Measurements from ENCODE around the gene TRABD2B. TPM values are rescaled to one million over a fixed set of nuclear protein-coding genes. Genes with fewer than 3 reads are reported as not detected.
A peak's percentile ranks its signal among the peaks of the same experiment; 100 is the strongest.

The TRABD2B gene
- total RNA-seq, 4 donors from 2014 or later: 0.63 to 3.1 (median 1.7) TPM

DNA sequence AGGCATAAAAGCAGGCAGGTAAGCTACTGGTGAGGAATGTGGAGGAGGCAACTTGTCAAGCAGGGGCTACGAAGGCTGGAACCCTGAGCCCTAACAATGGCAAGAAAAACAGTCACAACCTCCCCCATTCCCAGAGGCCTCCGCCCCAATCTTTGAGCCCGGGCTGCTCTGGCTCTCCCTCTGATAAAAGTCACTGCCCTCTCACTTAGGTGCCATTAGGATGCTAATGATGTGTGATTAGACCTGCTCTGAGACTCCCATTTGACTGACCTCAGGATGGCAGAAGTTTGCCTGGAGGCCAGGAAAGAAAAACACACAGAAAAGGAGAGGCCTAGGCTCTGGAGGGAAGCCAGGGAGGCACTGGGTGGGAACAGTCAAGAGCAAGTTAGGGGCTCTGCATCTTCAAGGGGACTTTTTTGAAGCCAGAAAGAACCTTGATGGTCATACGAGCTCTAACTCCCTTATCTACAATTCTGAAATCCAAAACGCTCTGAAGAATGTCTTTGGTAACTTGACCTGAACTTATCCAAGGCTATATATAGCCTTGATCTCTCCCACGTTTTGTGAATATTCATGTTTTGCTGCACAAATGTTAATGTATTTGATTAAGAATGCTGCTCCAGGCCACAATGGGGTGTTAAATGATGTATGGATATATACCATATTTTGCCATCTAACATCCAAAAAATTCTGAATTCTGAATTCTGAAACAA lies 98.9 kb downstream of the TRABD2B start:
- intact Hi-C loops (cut with DNase I; ENCODE audit: low total_unique reads): no loop called here
- no peak for TF ChIP-seq CTCF (IDR thresholded peaks at IDR 0.05)
- no peak for TF ChIP-seq POLR2A (IDR thresholded peaks at IDR 0.05)
- no peak for DNase-seq (ENCODE audit: low spot score in 2 of 2)
- WGBS, 2 donors: 87% methylated on average over 6 of the region's 6 CpGs
- no peak overlapping the region for H3K4me3 ChIP-seq (ENCODE audit: low read depth, poor library complexity, severe bottlenecking)

DNA sequence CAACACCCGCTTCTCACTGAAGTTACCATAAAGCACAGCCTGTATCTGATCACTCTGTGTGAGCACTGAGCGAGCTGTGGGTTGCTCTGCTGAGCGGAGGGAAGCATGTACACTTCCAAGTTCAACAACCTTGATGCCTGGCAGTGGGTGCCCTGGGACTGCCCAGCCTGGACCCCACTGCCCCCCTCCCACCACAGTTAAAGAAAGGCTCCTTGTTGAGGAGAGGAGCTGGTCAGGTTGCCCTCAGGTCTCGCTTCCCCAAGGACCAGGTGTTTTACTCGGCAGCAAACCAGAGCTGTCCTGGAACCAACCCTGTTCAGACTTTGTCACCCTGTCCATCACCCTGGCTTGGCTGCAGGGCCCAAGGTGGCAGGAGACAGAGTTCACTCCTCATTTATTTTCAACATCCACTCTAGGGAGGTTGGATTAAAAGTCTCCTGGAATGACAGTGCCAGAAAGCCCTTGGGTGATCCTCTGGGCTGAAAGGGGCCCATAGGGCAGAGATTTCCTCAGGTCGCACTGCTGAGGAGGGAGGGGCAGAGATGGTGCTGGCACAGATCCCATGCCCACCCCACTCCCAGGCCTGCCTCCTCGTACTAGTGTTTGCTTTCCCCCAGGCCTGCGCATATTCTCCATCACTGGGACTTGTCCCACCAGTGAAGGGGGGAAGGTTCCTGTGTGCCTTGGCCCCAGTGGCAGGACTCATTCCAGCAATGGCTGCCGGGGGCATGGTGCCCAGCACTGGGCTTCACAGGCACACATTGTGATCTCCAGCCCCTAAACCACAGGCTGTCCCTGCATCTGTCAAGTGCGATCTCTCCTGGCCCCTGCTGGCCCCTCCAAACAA lies 101.7 kb downstream of the TRABD2B start:
- DNase-seq (ENCODE audit: low spot score in 2 of 2): no peak
- H3K4me3 ChIP-seq (ENCODE audit: low read depth, poor library complexity, severe bottlenecking): no peak overlapping the region
- TF ChIP-seq CTCF (IDR thresholded peaks at IDR 0.05) (no peak), POLR2A (IDR thresholded peaks at IDR 0.05) (no peak)
- intact Hi-C loops (cut with DNase I; ENCODE audit: low total_unique reads): no loop called here
- 84 to 90% methylated on average over 10 of the region's 10 CpGs for WGBS, 2 donors

GRCh38 chr1:47894410-47895278 lies 102.5 kb downstream of the TRABD2B start:
- H3K4me3 ChIP-seq (ENCODE audit: low read depth, poor library complexity, severe bottlenecking): no peak overlapping the region
- WGBS, 2 donors: 41 to 44% methylated on average over 11 of the region's 11 CpGs
- no peak for TF ChIP-seq POLR2A (IDR thresholded peaks at IDR 0.05)
- DNase-seq (ENCODE audit: low spot score in 2 of 2): peak in 1 of 2 donors; percentile 32
- intact Hi-C loops (cut with DNase I; ENCODE audit: low total_unique reads): no loop called here

DNA sequence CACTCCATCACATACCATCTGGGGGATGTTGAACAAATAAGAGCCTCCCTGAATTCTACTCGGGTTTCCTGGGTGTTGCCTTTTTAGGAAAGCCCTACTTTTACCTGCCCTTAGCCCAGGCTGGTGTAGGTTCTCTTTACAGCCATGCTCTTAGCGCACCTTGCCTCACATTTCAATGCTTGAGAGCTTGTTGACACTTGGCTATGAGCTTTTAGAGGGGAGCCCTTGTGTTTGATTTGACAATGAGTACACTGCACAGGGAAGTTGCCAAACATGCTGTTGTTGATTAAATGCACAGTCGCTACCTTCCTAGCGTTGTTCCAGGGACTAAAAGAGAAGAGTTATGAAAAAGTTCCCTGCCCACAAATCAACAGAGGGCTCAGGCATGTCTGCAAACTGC lies 103.8 kb downstream of the TRABD2B start:
- intact Hi-C loops (cut with DNase I; ENCODE audit: low total_unique reads): no loop called here
- DNase-seq (ENCODE audit: low spot score in 2 of 2): no peak
- WGBS, 2 donors: 80 to 91% methylated on average over 4 of the region's 4 CpGs
- H3K4me3 ChIP-seq (ENCODE audit: low read depth, poor library complexity, severe bottlenecking): no peak overlapping the region
- TF ChIP-seq POLR2A (IDR thresholded peaks at IDR 0.05) (no peak), CTCF (IDR thresholded peaks at IDR 0.05) (no peak)

GRCh38 chr1:47890779-47891178 lies 106.4 kb downstream of the TRABD2B start:
- 82 to 90% methylated on average over 5 of the region's 5 CpGs for WGBS, 2 donors
- no peak overlapping the region for H3K4me3 ChIP-seq (ENCODE audit: low read depth, poor library complexity, severe bottlenecking)
- DNase-seq (ENCODE audit: low spot score in 2 of 2): no peak
- intact Hi-C loops (cut with DNase I; ENCODE audit: low total_unique reads): no loop called here
- TF ChIP-seq POLR2A (IDR thresholded peaks at IDR 0.05): no peak
- TF ChIP-seq CTCF (IDR thresholded peaks at IDR 0.05): no peak

DNA sequence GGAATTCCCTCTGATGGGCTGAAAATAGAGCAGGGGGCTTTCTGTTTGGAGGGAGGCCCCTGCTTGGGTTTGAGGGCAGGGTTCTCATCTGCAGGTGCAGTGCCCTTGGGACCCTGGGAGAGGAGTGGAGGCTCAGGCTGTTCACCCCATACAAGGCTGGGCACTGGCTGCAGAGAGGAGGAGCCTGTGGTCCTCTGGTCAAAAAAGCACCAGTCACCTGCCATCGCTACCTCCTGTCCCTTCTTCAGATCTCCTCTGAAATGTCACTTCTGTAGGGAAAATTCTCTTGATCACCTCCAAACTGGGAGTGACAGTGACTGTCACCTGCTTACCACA lies 108.9 kb downstream of the TRABD2B start:
- DNase-seq (ENCODE audit: low spot score in 2 of 2): no peak
- 92 to 100% methylated on average over 1 of the region's 1 CpG for WGBS, 2 donors
- no peak for TF ChIP-seq CTCF (IDR thresholded peaks at IDR 0.05)
- no peak for TF ChIP-seq POLR2A (IDR thresholded peaks at IDR 0.05)
- intact Hi-C loops (cut with DNase I; ENCODE audit: low total_unique reads): no loop called here
- no peak overlapping the region for H3K4me3 ChIP-seq (ENCODE audit: low read depth, poor library complexity, severe bottlenecking)

Data from lower leg skin (tissue), 4 donors.